NCI-H446 treated with DMSO at 0.1 percent for 48 hours (cell line): ENCODE measurements around the gene JAZF1.
A peak's percentile ranks its signal among the peaks of the same experiment; 100 is the strongest.
"Not testable (repeated sequence)": the region's sequence is repeated elsewhere in the genome, so short reads cannot be mapped to it uniquely, and the experiment has no call there.

Experiments
- DNase-seq: peaks from one replicate; lab custom pipeline; 2025; lab: John Stamatoyannopoulos, UW

JAZF1 gene

GRCh38 chr7:27941522-27941921, 239.1 kb downstream of the JAZF1 start:
- DNase-seq = no peak

GRCh38 chr7:27940341-27940740, 240.3 kb downstream of the JAZF1 start:
- no peak for DNase-seq

GRCh38 chr7:27939893-27940292, 240.7 kb downstream of the JAZF1 start:
- DNase-seq = no peak

GRCh38 chr7:27936768-27937102, 243.9 kb downstream of the JAZF1 start:
- no peak for DNase-seq

- no peak for DNase-seq
These were observed 244.4 kb downstream of the JAZF1 start for GRCh38 chr7:27936047-27936767.

- peak; percentile 95 for DNase-seq
These were observed 246.7 kb downstream of the JAZF1 start for GRCh38 chr7:27933671-27934565.

GRCh38 chr7:27930910-27931476, 249.6 kb downstream of the JAZF1 start:
- DNase-seq = no peak

GRCh38 chr7:27929127-27929526, 251.5 kb downstream of the JAZF1 start:
- DNase-seq = no peak

GRCh38 chr7:27928001-27928400, 252.6 kb downstream of the JAZF1 start:
- no peak for DNase-seq

- DNase-seq = no peak
These were observed 254.9 kb downstream of the JAZF1 start for GRCh38 chr7:27925573-27926201.

GRCh38 chr7:27923642-27923980, 257.0 kb downstream of the JAZF1 start:
- DNase-seq = no peak

GRCh38 chr7:27922907-27923641, 257.5 kb downstream of the JAZF1 start:
- DNase-seq = peak; percentile 37

- DNase-seq = not testable (repeated sequence)
These were observed 258.2 kb downstream of the JAZF1 start for GRCh38 chr7:27922389-27922788.

- DNase-seq = peak; percentile 86
These were observed 259.3 kb downstream of the JAZF1 start for GRCh38 chr7:27921081-27921836.

GRCh38 chr7:27920281-27920946, 260.2 kb downstream of the JAZF1 start:
- no peak for DNase-seq

- DNase-seq = no peak
These were observed 262.1 kb downstream of the JAZF1 start for GRCh38 chr7:27918503-27918902.

GRCh38 chr7:27917774-27918314, 262.8 kb downstream of the JAZF1 start:
- no peak for DNase-seq

- DNase-seq = no peak
These were observed 263.5 kb downstream of the JAZF1 start for GRCh38 chr7:27917119-27917518.

GRCh38 chr7:27916372-27916771, 264.2 kb downstream of the JAZF1 start:
- DNase-seq = no peak

- DNase-seq = no peak
These were observed 266.2 kb downstream of the JAZF1 start for GRCh38 chr7:27914409-27914808.
